ENCODE measurements around the gene TASP1. TPM values are rescaled to one million over a fixed set of nuclear protein-coding genes. Genes with fewer than 3 reads are reported as not detected.

TASP1 gene
- total and polyA plus RNA-seq, 2 donors (not counting 3 experiments of a cell fraction or from before 2014, with no cell fraction given) = 3.5 to 8.9 TPM

DNA sequence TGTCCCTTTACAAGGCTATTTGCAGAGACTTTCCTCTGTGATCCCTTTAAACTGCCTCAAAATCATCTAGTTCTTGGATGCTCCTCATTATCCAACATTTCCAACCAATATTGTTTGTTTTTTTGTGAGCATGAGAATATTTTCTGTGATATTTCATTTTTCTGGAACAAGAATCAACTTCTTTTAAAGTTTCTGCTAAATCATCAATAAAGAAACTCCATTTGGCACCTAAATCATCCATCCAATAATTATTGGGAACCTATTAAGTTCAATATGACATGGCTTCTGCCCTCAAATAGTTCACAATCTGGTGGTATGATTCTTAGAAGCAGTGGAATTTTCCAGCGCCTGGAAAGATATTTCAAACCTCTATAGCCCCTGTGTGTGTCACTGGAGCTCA, 210.0 kb downstream of the TASP1 start:
- Histone ChIP-seq H3K36me3 (ENCODE audit: control insufficient read depth in 2 of 2, extremely low read depth in 1 of 2, insufficient read depth in 2 of 2, low read length in 2 of 2) (no peaks in the 10 kb centered on the region), H3K27me3 (ENCODE audit: control insufficient read depth in 2 of 2, insufficient read depth in 2 of 2, low read length in 2 of 2) (no peaks in the 10 kb centered on the region), H3K9ac (replicated peaks; ENCODE audit: extremely low read depth, insufficient read depth, low read length) (no peak overlapping the region), H3K9me1 (replicated peaks; ENCODE audit: control insufficient read depth, extremely low read depth, insufficient read depth, low read length) (no peaks in the 10 kb centered on the region), H3K9me3 (replicated peaks; ENCODE audit: control insufficient read depth, insufficient read depth, low read length) (no peaks in the 10 kb centered on the region), H2AFZ (ENCODE audit: low read depth, low read length) (no peak overlapping the region), H3K4me2 (ENCODE audit: insufficient read depth, low read length) (no peak overlapping the region), H3K79me2 (ENCODE audit: control insufficient read depth, insufficient read depth, low read length) (no peaks in the 10 kb centered on the region), H3K4me1 (ENCODE audit: control insufficient read depth, extremely low read depth, insufficient read depth, low read length) (no peaks in the 10 kb centered on the region), H3K4me3 (replicated peaks in 1 of 3; ENCODE audit: insufficient read depth in 1 of 3, low read depth in 1 of 3, low read length in 3 of 3) (no peak overlapping the region), H4K20me1 (replicated peaks; ENCODE audit: control insufficient read depth, extremely low read depth, insufficient read depth, low read length) (no peaks in the 10 kb centered on the region), H3K27ac (ENCODE audit: insufficient read depth, low read depth, low read length) (no peak overlapping the region)
- no TSS peak for BruUV-seq (replicated peaks)
- DNase-seq (ENCODE audit: low read depth, low spot score) = no peak
- TF ChIP-seq MYC (IDR thresholded peaks at IDR 0.05; ENCODE audit: low read depth, low read length) (no peak), EZH2 (IDR thresholded peaks at IDR 0.05; ENCODE audit: borderline replicate concordance, low read depth, low read length, severe bottlenecking) (no peak), JUN (IDR thresholded peaks at IDR 0.05; ENCODE audit: borderline replicate concordance, insufficient read depth, insufficient read length, low read depth) (no peak), GATA2 (IDR thresholded peaks at IDR 0.05; ENCODE audit: insufficient read depth, insufficient read length, low read depth, low read length) (no peak), CTCF (IDR thresholded peaks at IDR 0.05; ENCODE audit: extremely low read depth in 1 of 2, insufficient read depth in 1 of 2, low read depth in 1 of 2, low read length in 2 of 2) (no peak), POLR2A (IDR thresholded peaks at IDR 0.05; ENCODE audit: low read depth, low read length) (no peak), POLR2AphosphoS5 (IDR thresholded peaks at IDR 0.05; ENCODE audit: insufficient read depth, low read depth, low read length) (no peak), FOS (IDR thresholded peaks at IDR 0.05; ENCODE audit: borderline replicate concordance, insufficient read depth, low read length) (no peak)
- TF ChIP-seq, protein P1, sequence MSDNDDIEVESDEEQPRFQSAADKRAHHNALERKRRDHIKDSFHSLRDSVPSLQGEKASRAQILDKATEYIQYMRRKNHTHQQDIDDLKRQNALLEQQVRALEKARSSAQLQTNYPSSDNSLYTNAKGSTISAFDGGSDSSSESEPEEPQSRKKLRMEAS (IDR thresholded peaks at IDR 0.05; ENCODE audit: insufficient read depth, insufficient read length) = no peak
- FAIRE-seq = no peak
- ChIA-PET CTCF (no interaction called here), POLR2A (no interaction called here)
- dilution Hi-C loops (cut with MboI; ENCODE audit: extremely low pct_ligation_motif_present, low sequenced_read_pairs) = no loop called here
- intact Hi-C loops (cut with micrococcal nuclease) = no loop called here

Measured in endothelial cell of umbilical vein (primary cell).